ENCODE results near the gene GNA15.
A peak's percentile ranks its signal among the peaks of the same experiment; 100 is the strongest.
"Not testable (repeated sequence)": the region's sequence is repeated elsewhere in the genome, so short reads cannot be mapped to it uniquely, and the experiment has no call there.

Gene GNA15, protein sequence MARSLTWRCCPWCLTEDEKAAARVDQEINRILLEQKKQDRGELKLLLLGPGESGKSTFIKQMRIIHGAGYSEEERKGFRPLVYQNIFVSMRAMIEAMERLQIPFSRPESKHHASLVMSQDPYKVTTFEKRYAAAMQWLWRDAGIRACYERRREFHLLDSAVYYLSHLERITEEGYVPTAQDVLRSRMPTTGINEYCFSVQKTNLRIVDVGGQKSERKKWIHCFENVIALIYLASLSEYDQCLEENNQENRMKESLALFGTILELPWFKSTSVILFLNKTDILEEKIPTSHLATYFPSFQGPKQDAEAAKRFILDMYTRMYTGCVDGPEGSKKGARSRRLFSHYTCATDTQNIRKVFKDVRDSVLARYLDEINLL

DNA sequence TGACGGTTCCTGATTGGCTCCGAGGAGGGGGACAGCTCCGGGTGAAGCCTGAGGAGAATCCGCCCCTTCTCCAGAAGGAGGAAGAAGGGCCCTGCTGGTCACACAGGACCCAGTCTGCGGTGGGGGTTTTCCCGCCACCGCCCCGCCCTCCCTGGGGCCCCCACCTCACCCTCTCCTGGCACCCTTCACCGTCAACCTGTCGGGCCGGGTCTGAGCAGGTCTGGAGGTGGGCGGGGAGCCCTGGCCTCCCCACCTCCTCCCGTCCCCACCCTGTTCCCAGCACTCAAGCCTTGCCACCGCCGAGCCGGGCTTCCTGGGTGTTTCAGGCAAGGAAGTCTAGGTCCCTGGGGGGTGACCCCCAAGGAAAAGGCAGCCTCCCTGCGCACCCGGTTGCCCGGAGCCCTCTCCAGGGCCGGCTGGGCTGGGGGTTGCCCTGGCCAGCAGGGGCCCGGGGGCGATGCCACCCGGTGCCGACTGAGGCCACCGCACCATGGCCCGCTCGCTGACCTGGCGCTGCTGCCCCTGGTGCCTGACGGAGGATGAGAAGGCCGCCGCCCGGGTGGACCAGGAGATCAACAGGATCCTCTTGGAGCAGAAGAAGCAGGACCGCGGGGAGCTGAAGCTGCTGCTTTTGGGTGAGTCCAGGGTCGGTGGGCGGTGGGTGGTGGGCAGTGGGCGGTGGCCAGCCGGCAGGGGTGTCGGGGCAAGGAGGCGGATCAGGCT is at the start of gene GNA15:
GNA15 (plus strand) TSS at position 73 of the 723 bp plus-strand sequence; CDS start at position 491, 418 bp downstream.
- no peak for DNase-seq

DNA sequence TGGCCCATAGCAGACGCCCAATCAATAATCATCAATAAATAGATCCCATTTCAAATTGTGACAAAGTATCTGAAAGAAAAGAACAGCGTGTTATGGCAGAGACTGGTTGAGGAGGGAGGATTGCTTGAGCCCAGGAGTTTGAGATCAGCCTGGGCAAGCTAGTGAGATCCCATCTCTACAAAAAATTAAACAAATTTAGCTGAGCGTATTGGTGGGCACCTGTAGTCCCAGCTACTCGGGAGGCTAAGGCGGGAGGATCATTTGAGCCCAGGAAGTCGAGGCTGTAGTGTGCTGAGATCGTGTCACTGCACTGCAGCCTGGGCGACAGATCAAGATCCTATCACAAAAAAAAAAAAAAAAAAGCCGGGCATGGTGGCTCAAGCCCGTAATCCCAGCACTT is 48.1 kb upstream of the GNA15 start:
- no peak for DNase-seq

DNA sequence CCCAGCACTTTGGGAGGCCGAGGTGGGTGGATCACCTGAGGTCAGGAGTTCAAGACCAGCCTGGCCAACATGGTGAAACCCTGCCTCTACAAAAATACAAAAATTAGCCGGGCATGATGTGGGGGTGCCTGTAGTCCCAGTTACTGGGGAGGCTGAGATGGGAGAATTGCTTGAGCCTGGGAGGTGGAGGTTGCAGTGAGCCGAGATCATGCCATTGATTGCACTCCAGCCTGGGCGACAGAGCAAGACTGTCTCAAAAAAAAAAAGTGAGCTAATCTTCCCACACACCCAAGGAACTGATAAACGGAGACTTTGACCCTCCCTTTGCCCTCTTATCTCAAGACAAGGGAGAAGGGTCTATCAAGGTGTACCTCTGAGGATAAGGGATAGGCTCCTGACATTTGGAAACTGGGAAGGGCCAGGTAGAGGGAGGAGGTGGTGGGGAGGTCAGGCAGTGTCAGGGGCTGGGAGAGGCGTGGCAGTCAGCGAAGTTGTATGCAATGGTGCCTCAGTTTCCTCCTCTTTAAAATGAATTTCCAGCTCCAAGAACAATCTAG is 46.5 kb upstream of the GNA15 start:
- DNase-seq: not testable (repeated sequence)

DNA sequence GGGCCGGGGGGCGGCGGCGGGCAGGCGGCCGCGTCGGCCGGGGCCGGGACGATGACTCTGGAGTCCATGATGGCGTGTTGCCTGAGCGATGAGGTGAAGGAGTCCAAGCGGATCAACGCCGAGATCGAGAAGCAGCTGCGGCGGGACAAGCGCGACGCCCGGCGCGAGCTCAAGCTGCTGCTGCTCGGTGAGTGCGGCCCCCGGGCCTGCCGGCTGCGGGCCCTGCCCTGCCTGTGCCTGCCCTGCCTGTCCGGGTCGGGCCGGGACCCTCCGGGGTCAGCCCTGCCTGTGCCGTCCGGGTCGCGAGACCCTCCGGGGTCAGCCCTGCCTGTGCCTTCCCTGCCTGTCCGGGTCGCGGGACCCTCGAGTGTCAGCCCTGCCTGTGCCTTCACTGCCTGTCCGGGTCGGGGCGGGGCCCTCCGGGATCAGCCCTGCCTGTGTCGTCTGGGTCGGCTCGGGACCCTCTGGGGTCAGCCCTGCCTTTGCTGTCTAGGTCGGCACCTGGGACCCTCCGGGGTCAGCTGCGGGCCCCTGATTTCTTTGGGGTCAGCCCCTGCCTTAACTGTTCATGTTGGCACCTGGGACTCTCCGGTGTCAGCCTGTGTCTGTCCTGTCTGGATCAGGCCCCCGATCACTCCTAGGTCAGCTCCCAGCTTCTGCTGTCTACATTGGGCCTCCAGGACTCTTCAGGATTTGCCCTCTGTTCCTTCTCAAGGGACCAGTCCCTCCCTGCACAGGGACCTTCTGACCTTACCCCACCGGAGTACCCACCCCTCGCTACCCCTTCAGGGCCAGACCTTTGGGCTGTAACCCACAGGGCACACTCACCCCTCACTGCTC is 41.0 kb upstream of the GNA15 start:
- peak in 1 of 3 experiments; percentile 29 for DNase-seq

DNA sequence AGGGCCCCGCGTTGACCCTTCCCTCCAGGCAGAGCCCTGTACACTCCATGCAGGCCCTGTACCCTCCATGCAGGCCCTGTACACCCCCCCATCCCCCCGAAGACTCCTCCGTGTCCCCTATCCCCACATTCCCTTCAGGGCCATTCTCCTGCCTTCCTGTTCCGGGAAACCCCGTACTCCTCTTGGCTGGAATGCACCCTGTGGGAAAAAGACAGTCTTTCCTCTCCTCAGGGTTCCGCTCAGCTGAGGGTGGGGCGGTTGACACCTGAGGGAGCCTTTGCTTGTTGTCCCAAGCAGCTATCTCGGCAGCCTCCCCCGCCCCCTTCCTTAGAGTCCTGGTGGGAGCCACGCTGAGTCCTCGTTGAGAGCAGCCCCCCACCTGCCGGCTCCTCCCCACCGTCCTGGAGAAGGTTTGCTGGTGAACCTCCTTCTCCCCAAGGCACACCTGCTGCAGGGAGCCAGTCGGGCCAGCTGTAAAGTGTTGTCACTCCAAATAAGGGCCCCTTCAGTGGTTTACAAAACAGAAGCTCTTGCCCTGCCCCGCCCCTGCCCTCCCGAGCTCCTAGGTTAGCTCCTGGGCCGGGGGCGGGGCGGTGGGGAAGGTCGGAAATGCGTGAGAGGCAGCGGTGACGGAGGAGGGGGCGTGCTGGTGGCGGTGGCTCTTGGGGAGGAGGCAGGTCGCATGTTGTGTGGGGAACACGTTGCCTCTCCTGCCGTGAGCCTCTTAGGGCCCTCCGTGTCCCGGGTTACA is 40.2 kb upstream of the GNA15 start:
- DNase-seq: peak in 1 of 3 experiments; percentile 29

DNA sequence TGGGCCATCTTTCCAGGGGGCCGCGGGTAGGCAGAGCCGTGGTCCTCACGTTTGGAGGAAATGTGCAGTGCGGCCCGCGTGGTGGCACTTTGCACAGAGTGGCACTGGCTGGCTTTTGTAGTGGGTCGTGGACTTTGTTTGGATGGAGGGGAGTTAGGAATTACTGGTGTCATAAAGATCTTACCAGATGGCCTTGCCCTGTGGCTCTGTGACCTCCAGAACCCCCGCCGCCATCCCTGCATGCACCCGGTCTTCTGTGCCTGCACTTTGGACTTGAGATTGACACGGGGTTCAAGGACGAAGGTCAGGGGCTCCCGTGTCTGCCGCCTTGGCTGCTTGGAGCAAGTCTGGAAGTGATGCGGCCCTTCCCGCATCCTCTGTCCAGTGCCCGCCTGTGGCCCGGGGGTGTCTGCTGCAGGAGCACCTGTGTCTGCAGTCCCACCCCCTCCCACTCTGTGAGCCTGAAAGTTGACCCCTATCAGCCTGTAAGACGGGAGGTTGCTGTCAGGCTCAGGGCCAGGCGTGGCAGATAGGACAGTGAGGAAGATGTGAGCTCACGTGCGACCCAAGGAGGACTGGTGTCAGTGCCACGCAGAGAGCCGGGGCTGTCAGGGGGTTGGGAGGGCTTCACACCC is 39.4 kb upstream of the GNA15 start:
- DNase-seq: no peak

DNA sequence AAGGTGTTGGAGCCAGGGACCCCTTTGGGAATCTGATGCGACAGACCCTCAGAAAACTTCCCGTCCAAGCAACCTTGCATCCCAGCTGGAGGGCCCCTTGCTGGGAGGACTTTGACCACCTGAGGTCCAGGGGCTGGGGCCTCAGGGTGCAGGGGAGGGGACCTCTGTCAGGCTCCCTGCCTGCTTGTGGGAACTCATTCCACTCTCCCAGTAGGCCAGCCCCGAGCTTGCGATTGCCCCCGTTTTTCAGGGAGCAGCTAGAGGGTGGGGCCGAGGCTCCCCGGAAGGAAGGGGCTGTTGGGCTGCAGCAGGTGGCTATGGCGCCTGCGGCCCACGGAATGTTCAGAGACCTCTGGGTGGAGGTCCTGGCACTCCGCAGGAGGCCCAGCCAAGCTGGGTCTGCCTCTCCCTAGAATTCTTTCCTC is 38.9 kb upstream of the GNA15 start:
- DNase-seq: no peak

DNA sequence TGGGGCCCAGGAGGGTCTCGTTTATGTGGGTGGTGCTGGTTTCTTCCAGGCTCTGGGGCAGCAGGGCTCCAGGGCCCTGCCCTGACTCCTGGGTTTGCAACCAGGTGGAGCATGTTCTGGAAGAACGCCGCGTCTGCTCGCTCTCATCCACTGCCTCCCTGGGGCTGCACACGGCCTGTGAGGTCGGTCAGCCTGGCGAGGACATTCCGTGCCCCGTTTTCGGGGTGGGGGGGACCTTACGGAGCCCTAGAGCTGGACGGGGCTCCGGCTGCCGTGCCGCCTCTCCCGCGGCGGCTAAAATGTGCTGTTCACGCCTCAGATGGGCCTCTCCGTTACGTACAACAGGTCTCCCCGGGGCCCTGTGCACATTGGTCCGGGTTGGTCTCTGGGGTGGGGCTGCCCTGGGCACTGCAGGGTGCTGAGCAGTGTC is 38.4 kb upstream of the GNA15 start:
- no peak for DNase-seq

DNA sequence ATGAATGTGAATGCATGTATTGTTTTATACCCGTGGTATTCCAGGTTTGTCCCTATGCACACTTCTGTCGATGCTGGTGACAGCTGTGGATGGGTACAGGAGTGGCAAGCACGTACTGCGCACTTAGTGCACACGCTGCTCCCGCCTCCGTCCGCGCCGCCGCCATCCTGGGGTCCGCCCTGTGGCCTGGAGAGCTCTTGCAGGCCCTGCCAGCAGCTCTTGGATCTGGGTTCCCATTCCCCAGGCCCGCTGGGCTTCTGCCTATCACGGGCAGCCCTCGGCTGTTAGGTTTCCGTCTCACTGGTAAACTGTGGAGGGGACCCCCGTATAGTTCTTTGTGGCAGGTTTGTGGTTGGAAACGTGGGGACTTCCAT is 37.7 kb upstream of the GNA15 start:
- DNase-seq: no peak

DNA sequence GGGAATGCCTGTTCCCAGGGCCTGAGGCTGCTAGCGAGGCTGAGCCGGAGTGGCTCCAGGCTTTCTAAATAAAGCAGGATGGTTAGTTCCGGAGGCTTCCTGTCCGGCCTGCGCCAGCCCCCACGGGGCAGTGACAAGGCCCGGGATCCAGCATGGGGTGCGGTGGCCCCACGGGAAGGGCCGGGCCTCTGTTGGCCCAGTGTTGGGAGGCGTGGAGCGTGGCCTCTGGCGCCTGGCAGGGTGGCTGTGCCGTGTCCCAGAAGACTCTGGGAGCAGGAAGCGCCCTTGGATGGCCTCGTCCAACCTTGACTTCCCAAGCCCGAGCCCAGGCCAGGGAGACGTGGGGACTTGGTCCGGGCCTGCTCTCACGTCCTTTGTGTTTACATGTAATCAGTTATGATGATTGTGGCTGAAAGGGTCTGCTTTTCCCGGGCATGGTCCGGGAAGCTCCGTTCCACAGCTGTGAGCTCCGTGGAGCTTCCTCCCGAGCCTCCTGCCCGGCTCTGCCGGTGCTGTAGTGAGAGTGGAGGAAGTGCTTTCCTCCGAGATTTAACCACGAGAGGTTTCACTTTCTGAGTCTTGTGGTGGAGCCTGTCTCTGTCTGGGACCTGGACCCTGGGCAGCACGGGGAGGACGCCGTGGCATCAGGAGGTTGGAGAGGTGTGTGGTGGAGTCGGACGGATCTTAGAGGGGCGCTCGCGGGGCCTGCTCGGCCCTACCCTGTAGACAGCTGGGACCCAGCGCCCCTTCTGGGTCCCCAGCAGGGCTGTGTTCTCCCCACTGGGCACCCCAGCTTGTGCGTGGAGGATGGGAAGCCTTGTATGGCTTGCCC is 37.1 kb upstream of the GNA15 start:
- no peak for DNase-seq

DNA sequence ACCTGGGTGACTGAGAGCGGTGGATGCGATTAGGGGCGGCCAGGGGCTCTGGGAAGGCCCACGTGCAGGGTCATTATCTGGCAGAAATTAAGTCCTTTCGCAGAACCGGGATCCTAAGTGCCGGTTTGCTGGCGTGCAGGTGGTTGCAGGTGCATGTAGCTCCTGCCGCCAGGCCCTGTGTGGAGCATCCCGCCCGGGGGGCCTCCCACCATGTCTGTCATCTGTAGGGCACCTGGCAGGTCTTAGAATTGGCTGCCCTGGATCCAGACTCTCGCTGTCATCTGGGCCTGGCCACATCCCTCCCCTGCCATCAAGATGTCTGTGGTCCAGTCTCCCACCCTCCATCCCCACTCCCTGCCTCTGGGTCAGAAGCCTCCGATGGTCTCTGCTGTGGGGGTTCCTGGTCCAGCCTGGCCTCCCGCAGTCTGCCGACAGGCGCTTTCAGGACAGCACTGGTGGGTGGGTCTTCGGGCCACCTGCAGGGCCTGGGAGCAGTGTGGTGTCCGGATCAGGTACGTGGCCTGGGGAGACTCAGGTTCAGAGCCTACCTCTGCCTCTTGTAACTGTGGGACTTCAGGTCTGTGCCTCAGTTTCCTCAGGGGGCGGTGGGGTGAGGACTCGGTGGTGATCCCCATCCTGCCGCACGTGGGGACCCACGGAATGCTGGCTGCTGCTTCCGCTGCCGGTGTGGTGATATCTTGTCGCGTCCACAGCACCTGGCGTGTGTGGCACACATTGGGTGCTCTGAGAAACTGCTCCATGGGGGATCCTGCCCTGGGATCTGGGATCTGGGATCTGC is 36.3 kb upstream of the GNA15 start:
- DNase-seq: peak in 2 of 3 experiments; percentile 27 to 58

DNA sequence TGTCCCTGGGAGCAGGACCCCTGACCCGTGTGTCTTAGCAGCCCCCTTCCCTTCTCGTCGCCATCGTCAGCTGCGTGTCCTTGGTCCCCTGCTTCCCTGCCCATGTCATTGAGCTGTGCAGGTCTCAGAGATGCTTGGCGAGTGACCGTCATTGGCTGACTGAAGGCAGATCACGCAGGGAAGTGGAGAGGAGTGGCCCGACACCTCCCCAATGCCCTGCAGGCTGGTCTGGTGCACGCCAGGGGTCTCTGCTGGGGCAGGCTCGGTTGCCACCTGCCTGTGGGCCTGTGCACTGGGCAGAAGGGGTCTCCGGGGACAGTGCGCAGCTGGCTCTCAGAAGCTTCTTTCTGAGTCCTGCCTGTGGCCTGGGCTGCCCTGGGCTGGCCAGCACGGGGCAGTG is 35.5 kb upstream of the GNA15 start:
- no peak for DNase-seq

DNA sequence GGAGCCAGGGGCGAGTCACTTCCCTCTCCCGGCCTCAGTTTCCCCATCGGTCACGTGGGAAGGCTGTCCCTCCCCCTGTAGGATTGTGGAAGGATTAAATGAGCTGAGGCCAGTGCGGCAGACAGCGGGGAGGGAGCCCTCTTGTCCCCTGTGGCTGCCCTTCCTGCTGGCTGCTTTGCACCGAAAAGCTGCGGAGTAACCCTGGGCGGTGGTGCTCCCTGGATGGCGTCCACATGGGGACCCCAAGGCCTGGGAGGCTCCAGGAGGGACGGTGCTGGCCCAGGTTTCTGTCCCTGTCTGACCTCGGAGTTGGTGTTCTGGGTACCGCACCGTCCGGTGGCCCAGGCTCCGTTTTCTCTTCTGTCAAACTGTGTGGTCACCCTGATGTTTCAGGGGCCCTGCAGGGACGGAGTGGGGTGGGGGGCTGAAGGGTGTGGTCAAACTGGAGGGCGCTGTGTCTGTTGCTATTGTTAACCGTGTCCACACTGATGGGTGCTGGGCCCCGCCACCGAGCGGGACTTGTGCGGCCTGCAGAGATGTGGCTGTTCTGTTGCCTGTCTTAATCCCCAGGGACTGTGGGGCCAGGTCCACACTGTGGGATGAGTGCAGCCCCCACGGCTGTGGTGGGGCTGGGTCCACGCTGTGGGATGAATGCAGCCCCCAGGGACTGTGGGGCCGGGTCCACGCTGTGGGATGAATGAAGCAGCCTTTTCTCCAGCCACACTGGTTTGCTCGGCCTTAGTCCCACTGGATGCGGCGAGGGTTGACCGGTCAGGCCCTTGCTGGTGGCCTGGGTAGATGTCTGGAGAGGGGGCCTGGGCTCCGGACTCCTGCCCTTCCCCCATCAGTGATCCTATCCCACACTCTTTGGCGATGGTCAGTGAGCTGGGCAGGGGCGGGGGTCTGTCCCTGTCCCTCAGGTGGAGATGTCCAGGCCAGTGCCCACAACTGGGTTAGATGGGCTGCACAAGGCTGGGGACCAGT is 34.8 kb upstream of the GNA15 start:
- DNase-seq: no peak

DNA sequence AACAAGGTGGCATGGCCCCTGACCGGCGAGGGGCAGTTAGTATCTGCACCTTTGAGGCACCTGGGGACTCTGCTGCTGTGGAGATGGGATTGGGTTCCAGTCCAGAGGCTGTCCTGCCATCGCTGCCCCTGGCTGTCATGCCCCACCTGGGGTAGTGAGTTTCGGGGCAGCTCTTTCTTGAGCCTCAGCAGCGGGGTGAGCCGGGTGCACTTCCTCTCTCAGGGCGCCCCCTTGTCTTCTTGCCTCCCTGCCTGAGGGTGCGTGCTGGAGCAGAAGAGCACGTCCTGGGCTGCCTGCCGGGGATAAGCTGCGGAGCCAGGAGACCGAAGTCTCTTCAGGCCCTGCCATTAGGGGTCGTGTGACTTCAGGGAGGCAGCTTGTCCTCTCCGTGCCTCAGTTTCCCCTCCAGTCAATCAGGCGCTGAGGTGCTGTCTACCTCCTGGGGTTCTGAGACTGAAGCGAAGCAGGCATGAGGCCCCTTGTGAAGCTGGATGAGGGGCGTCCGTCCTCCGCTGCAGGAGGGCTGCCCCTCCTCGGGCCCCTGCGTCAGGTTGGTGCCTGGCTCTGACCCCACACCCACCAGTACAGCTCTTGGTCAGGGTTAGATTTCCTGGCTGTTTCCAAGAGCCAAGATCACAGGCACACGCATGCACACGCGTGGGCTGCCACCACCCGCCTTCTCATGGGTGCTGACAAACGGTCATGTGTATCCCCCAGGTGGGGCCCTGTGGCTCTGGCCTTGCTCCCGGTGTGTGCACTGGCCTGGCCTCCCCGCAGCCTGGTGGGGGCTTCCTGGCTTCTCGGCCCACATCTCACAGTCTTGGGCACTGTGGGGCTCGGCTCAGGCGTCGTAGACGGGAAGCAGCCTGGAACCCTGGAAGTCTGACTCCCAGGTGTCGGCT is 33.3 kb upstream of the GNA15 start:
- DNase-seq: no peak

DNA sequence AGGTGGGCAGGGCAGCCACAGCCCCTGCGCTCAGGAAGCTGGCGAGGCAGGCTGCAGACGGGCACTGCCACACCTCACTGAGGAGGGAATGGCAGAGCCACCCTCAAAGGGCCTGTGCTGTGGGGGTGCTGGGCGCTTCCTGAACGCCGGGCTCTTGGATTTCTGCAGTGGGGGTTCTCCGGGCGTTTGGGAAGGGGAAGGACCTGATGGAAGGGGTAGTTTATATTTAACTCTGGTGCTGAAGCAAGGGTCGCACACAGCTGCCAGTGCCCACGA is 31.2 kb upstream of the GNA15 start:
- DNase-seq: no peak

DNA sequence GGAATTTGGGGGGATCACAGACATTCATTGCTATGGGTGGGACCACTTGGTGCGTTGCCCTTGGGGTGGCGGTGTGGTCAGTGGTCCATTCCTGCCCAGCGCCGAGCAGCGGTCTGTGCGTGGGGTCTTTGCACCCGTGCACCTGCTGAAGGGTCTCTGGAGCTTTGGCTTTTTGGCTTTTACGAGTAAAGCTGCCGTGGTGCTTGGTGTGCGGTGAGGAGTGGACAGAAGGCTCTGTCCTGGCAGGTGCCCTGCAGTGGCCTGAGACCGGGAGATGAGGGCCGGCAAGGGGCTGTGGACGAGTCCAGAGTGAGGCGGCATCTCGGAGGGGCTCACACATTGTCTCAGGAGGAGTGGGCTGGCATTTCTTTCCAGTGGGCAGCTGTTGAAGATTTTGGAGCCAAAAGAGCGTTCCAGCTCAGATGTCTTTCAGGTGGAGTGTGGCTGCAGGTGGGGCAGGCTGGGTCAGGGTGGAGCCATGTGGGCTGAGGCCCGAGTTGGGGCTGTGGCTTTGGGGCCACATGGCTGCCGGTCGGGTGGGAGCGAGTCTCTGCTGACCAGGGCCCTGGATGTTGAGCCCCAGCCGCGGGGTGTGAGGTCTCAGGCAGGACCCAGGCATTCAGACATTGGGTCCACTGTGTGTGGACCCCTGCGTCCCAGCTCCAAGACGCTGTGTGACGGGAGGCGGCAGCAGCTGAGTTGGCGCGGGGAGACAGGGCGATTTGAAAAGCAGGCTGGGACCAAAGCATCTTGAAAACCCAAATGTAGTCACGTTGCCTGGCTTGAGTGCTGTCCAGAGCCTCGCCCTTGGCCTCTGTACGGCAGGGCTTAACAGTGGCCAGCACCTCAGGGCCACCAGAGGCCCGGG is 30.0 kb upstream of the GNA15 start:
- no peak for DNase-seq

Data from NCI-H1417 (cell line).